SU-DHL-6 (cell line): ENCODE results near the gene COG4.

ENCODE experiments used
- EZH2phosphoT487 ChIP-seq: fragments of 200-600 bp; sonication (generic), shearing (Covaris generic); conservative IDR thresholded peaks from 2 replicates; pipeline ENCODE4 v1.6.1; 2018; ENCODE audit warnings: mild to moderate bottlenecking, antibody characterized with exemption, low read length, moderate library complexity, mixed read lengths
- TF ChIP-seq, protein P1 (sequence below): fragments of 200-600 bp; sonication (generic); IDR thresholded peaks from one replicate; pipeline ENCODE4 v1.5.1; 2017; ENCODE audit warnings: antibody characterized with exemption, mild to moderate bottlenecking, low read length, moderate library complexity; ENCODE audit not compliant: insufficient read depth, poor library complexity, severe bottlenecking

DNA sequence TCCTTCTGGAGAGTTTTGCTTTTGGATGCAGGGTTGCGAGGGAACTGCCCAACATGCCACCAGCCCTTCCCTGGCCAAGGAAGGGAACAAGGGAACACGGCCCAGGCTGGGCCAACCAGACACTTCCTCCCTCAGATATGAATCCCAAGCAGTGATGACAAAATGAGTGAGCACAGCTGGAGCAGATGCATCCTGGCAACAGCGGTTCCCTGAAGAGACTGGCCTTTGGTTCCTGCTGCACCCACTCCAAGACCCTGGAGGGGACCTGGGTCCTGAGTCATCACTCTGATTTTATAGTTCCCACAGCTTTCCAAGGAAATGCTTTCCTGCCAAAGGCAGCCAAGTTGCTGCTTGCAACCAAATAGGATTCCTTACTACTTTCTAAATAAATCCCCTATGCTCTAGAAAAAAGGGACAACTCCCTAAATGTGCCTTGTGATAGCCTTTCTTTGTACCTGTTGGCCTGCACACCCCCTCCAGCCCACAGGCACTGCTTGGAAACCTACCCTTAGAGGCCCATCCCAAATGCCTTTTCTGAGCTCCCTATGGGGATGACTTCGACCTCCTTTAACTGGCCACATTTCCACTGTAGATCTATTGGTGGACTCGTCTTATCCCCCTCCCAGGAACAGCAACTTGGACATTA, 89.8 kb downstream of the COG4 start:
- TF ChIP-seq, protein P1, sequence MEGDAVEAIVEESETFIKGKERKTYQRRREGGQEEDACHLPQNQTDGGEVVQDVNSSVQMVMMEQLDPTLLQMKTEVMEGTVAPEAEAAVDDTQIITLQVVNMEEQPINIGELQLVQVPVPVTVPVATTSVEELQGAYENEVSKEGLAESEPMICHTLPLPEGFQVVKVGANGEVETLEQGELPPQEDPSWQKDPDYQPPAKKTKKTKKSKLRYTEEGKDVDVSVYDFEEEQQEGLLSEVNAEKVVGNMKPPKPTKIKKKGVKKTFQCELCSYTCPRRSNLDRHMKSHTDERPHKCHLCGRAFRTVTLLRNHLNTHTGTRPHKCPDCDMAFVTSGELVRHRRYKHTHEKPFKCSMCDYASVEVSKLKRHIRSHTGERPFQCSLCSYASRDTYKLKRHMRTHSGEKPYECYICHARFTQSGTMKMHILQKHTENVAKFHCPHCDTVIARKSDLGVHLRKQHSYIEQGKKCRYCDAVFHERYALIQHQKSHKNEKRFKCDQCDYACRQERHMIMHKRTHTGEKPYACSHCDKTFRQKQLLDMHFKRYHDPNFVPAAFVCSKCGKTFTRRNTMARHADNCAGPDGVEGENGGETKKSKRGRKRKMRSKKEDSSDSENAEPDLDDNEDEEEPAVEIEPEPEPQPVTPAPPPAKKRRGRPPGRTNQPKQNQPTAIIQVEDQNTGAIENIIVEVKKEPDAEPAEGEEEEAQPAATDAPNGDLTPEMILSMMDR, result no peak
- TF ChIP-seq EZH2phosphoT487, result no peak
